Measurements from ENCODE around the gene MCCC2. TPM values are rescaled to one million over a fixed set of nuclear protein-coding genes. Genes with fewer than 3 reads are reported as not detected.
"Not testable (repeated sequence)": the region's sequence is repeated elsewhere in the genome, so short reads cannot be mapped to it uniquely, and the experiment has no call there.

The MCCC2 gene
- total RNA-seq, 1 experiment from 2014 or later = 32.2 TPM

DNA sequence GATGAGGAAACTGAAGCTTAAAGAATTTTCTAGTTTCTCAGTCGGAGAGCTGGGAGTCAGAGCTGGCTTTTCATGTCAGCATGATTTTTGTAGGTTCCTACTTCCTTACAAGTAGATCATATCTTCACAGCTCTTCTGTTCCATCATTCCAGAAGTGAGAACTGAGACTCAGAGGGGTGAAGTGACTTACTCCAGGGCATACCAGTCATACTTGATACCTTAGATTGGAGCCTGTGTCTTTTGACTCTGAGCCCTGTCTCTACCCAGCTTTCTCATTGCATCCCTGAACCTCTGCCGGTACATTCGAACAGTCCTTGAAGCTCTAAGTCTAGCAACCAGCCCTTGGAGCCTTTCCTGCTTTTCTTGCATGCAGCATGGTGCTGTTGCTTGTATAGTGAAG is 53.3 kb downstream of the MCCC2 start:
- Histone ChIP-seq H3K9ac (ENCODE audit: low read length) (no peak overlapping the region), H4K20me1 (ENCODE audit: low read length) (no peaks in the 10 kb centered on the region), H3K4me1 (ENCODE audit: insufficient read depth, low read length) (no peaks in the 10 kb centered on the region), H3K9me3 (ENCODE audit: low read length) (no peaks in the 10 kb centered on the region), H3K4me2 (ENCODE audit: low read length) (no peak overlapping the region), H3K27me3 (ENCODE audit: low read length) (no peaks in the 10 kb centered on the region), H3K79me2 (ENCODE audit: low read length) (no peaks in the 10 kb centered on the region), H3K9me2 (replicated peaks; ENCODE audit: low read length) (no peaks in the 10 kb centered on the region), H3K36me3 (ENCODE audit: low read depth, low read length) (no peaks in the 10 kb centered on the region), H3K4me3 (ENCODE audit: low read length) (no peak overlapping the region), H3K27ac (ENCODE audit: low read length) (no peak overlapping the region), H2AFZ (ENCODE audit: low read length) (no peak overlapping the region), H3F3A (ENCODE audit: low read length, unreplicated experiment) (no peaks in the 10 kb centered on the region)
- ATAC-seq = no peak
- no peak for DNase-seq
- BruUV-seq (replicated peaks) = no TSS peak
- no peak for TF ChIP-seq EZH2 (IDR thresholded peaks at IDR 0.05; ENCODE audit: low read length, unreplicated experiment)
- TF ChIP-seq EZH2phosphoT487 (IDR thresholded peaks at IDR 0.05; ENCODE audit: borderline replicate concordance, low read length) = no peak
- TF ChIP-seq, protein P1, sequence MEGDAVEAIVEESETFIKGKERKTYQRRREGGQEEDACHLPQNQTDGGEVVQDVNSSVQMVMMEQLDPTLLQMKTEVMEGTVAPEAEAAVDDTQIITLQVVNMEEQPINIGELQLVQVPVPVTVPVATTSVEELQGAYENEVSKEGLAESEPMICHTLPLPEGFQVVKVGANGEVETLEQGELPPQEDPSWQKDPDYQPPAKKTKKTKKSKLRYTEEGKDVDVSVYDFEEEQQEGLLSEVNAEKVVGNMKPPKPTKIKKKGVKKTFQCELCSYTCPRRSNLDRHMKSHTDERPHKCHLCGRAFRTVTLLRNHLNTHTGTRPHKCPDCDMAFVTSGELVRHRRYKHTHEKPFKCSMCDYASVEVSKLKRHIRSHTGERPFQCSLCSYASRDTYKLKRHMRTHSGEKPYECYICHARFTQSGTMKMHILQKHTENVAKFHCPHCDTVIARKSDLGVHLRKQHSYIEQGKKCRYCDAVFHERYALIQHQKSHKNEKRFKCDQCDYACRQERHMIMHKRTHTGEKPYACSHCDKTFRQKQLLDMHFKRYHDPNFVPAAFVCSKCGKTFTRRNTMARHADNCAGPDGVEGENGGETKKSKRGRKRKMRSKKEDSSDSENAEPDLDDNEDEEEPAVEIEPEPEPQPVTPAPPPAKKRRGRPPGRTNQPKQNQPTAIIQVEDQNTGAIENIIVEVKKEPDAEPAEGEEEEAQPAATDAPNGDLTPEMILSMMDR (conservative IDR thresholded peaks at IDR 0.05; ENCODE audit: low read depth, low read length) = no peak
- ChIA-PET CTCF (no interaction called here), POLR2A (ENCODE audit: unreplicated experiment) (no interaction called here)
- intact Hi-C loops (cut with micrococcal nuclease) = no loop called here

DNA sequence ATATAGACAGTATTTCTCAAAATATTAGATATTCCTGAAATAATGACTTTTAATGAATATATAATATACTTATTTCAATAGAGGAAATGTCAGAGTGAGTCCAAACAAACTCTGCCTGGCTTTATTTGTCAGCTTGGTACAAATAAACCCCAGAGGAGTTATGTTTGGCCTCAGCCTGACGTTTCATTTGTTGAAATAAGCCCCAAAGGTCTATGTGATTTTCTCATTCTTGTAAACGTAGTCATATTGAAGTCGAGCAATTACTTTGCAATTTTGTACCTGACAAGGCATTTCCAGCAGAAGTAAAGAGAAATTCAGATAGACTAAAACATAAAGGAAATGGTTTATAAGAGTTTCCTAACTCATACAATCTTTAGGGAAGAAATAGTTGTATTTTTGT is 57.9 kb downstream of the MCCC2 start:
- no peak for DNase-seq
- ChIA-PET POLR2A (ENCODE audit: unreplicated experiment) (no interaction called here), CTCF (no interaction called here)
- no peaks in the 10 kb centered on the region for H4K20me1 ChIP-seq (ENCODE audit: low read length)
- no peaks in the 10 kb centered on the region for H3K4me1 ChIP-seq (ENCODE audit: insufficient read depth, low read length)
- no peaks in the 10 kb centered on the region for H3K9me2 ChIP-seq (replicated peaks; ENCODE audit: low read length)
- H2AFZ ChIP-seq (ENCODE audit: low read length) = no peak overlapping the region
- no peak overlapping the region for H3K27ac ChIP-seq (ENCODE audit: low read length)
- no peaks in the 10 kb centered on the region for H3K79me2 ChIP-seq (ENCODE audit: low read length)
- intact Hi-C loops (cut with micrococcal nuclease) = no loop called here
- no peak for ATAC-seq
- H3F3A ChIP-seq (ENCODE audit: low read length, unreplicated experiment) = no peaks in the 10 kb centered on the region
- no peak overlapping the region for H3K9ac ChIP-seq (ENCODE audit: low read length)
- H3K4me3 ChIP-seq (ENCODE audit: low read length) = no peak overlapping the region
- H3K9me3 ChIP-seq (ENCODE audit: low read length) = no peaks in the 10 kb centered on the region
- H3K36me3 ChIP-seq (ENCODE audit: low read depth, low read length) = no peaks in the 10 kb centered on the region; the same call in 1 of the 2 replicates
- H3K27me3 ChIP-seq (ENCODE audit: low read length) = no peaks in the 10 kb centered on the region
- no peak overlapping the region for H3K4me2 ChIP-seq (ENCODE audit: low read length)
- no peak for TF ChIP-seq EZH2phosphoT487 (IDR thresholded peaks at IDR 0.05; ENCODE audit: borderline replicate concordance, low read length)
- TF ChIP-seq, protein P1 (conservative IDR thresholded peaks at IDR 0.05; ENCODE audit: low read depth, low read length) = no peak
- no peak for TF ChIP-seq EZH2 (IDR thresholded peaks at IDR 0.05; ENCODE audit: low read length, unreplicated experiment)
- BruUV-seq (replicated peaks) = no TSS peak

DNA sequence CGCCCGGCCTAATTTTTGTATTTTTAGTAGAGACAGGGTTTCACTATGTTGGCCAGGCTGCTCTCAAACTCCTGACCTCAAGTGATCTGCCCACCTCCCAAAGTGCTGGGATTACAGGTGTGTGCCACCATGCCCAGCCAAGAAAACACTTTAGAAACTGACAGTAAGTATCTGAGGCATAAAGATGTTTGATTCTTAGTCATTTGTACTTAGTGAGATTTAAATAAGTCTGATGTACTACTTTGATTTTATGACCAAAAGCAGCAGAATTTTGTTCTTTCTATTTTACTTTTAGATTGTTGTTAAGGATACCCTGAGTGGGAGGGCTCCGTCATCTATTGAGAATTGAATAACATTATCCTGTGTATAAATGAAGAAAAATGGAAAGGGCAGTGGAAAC is 63.8 kb downstream of the MCCC2 start:
- H3K79me2 ChIP-seq (ENCODE audit: low read length); H3K9ac ChIP-seq (ENCODE audit: low read length); CTCF ChIA-PET; H3K27me3 ChIP-seq (ENCODE audit: low read length); H3K4me2 ChIP-seq (ENCODE audit: low read length); POLR2A ChIA-PET (ENCODE audit: unreplicated experiment); H3K9me2 ChIP-seq (replicated peaks; ENCODE audit: low read length); H3K4me3 ChIP-seq (ENCODE audit: low read length); H2AFZ ChIP-seq (ENCODE audit: low read length); H3K4me1 ChIP-seq (ENCODE audit: insufficient read depth, low read length); H3K36me3 ChIP-seq (ENCODE audit: low read depth, low read length); H4K20me1 ChIP-seq (ENCODE audit: low read length); DNase-seq; H3F3A ChIP-seq (ENCODE audit: low read length, unreplicated experiment); ATAC-seq; BruUV-seq (replicated peaks); intact Hi-C loops (cut with micrococcal nuclease); H3K9me3 ChIP-seq (ENCODE audit: low read length); H3K27ac ChIP-seq (ENCODE audit: low read length): not testable (repeated sequence)
